K562 (cell line): ENCODE data around the gene EMP2. TPM values are rescaled to one million over a fixed set of nuclear protein-coding genes. Genes with fewer than 3 reads are reported as not detected.
A peak's percentile ranks its signal among the peaks of the same experiment; 100 is the strongest.

Experiments
- ATAC-seq: fragments of 200-7000 bp; cut with Tn5 transposase; 3 replicates; pipeline ENCODE4 v1.9.1; 2020; ENCODE audit warnings: moderate library complexity
- BruUV-seq: library from RNA; stranded (reverse); fragments of 400-500 nt; replicated peaks from 2 replicates; lab custom pipeline; 2021; lab: Mats Ljungman, UMichigan
- CTCF ChIA-PET: fragments of 300-600 bp; formaldehyde crosslinking; extraction: SDS; loops from one replicate; lab custom pipeline; 2021; ENCODE audit warnings: low intra/inter-chr PET ratio; lab: Yijun Ruan, JAX
- POLR2A ChIA-PET: fragments of 300-600, 350-650 bp; sonication (Branson Sonifier 250); formaldehyde crosslinking; extraction: SDS; loops from one replicate; lab custom pipeline; 2021; ENCODE audit warnings: antibody characterized with exemption, inconsistent platforms; lab: Yijun Ruan, JAX
- DNase-seq, 4 experiments: peaks; one replicate each; pipeline versions ENCODE4 v3.0.0 to v3.0.0-alpha.2; 2011 to 2018; ENCODE audit warnings: low spot score in 3 of 4, mixed read lengths in 3 of 4; ENCODE audit errors: extremely low read depth in 1 of 4
- FAIRE-seq: peaks from 2 replicates; lab custom pipeline; 2011; peaks lifted over from hg19 to GRCh38; lab: Jason Lieb, UNC
- H2AFZ ChIP-seq: 2 replicates; pipeline ENCODE4 v1.6.0; 2011; ENCODE audit warnings: low read depth, low read length, control low read depth, inconsistent platforms
- H3K27ac ChIP-seq: fragments of 200-600 bp; 3 replicates; pipeline ENCODE4 v1.8.0; 2011; ENCODE audit warnings: low read depth, mild to moderate bottlenecking, control low read depth, inconsistent platforms, low read length, moderate library complexity, mixed read lengths; ENCODE audit errors: extremely low read depth
- H3K27me3 ChIP-seq, 2 experiments: fragments of 300-600 bp in 1 of 2; 2 replicates in 1 of 2; 3 replicates in 1 of 2; pipeline versions ENCODE4 v1.6.0 to v1.8.0; 2011; ENCODE audit warnings: inconsistent platforms in 2 of 2, low read length in 2 of 2, mild to moderate bottlenecking in 1 of 2, mixed read lengths in 1 of 2, moderate library complexity in 1 of 2; ENCODE audit not compliant: control insufficient read depth in 2 of 2, insufficient read depth in 2 of 2
- H3K36me3 ChIP-seq: fragments of 300-600 bp; 3 replicates; pipeline ENCODE4 v1.8.0; 2011; ENCODE audit warnings: mild to moderate bottlenecking, low read length, inconsistent platforms; ENCODE audit not compliant: control insufficient read depth, insufficient read depth
- H3K4me1 ChIP-seq, 2 experiments: fragments of 200-600 bp in 1 of 2; replicated peaks in 1 of 2; 2 replicates in 1 of 2; 3 replicates in 1 of 2; pipeline versions ENCODE4 v1.5.1 to v1.8.0; 2011; ENCODE audit warnings: inconsistent platforms in 2 of 2, low read length in 2 of 2, mild to moderate bottlenecking in 1 of 2, mixed read lengths in 1 of 2, moderate library complexity in 1 of 2; ENCODE audit not compliant: control insufficient read depth in 2 of 2, insufficient read depth in 2 of 2
- H3K4me2 ChIP-seq: 2 replicates; pipeline ENCODE4 v1.6.1; 2011; ENCODE audit warnings: low read length, control low read depth, inconsistent platforms, mixed read lengths; ENCODE audit not compliant: insufficient read depth
- H3K4me3 ChIP-seq: fragments of 200-600 bp; sonication (generic), shearing (Covaris generic); 2 replicates; pipeline ENCODE4 v1.5.1; 2016; ENCODE audit warnings: control low read depth, inconsistent platforms
- H3K79me2 ChIP-seq: fragments of 200-600 bp; 3 replicates; pipeline ENCODE4 v1.8.0; 2011; ENCODE audit warnings: low read length, inconsistent platforms; ENCODE audit not compliant: control insufficient read depth, insufficient read depth
- H3K9ac ChIP-seq, 2 experiments: 2 replicates each; pipeline versions ENCODE4 v1.6.0 to v1.6.1; 2011; ENCODE audit warnings: low read depth in 2 of 2, low read length in 2 of 2, control low read depth in 1 of 2, inconsistent platforms in 1 of 2, mild to moderate bottlenecking in 1 of 2, mixed read lengths in 1 of 2; ENCODE audit not compliant: insufficient read depth in 1 of 2
- H3K9me1 ChIP-seq: one replicate; pipeline ENCODE4 v1.6.0; 2011; ENCODE audit warnings: inconsistent platforms, mild to moderate bottlenecking, low read length, moderate library complexity; ENCODE audit not compliant: control insufficient read depth, insufficient read depth
- H3K9me3 ChIP-seq: replicated peaks from 2 replicates; pipeline ENCODE4 v1.5.1; 2011; ENCODE audit warnings: low read depth, low read length, inconsistent platforms; ENCODE audit not compliant: control insufficient read depth, insufficient read depth
- H4K20me1 ChIP-seq: replicated peaks from 2 replicates; pipeline ENCODE4 v1.6.1; 2011; ENCODE audit warnings: low read length, inconsistent platforms, mixed read lengths; ENCODE audit not compliant: control insufficient read depth, insufficient read depth
- RAD21 ChIP-seq, 2 experiments: fragments of 250-450 bp in 1 of 2; fragments of 450-650 bp in 1 of 2; sonication (Bioruptor Pico) in 1 of 2; formaldehyde crosslinking in 1 of 2; IDR thresholded peaks in 1 of 2; conservative IDR thresholded peaks in 1 of 2; 2 replicates each; pipeline versions ENCODE4 v1.4.0 to v1.8.0; 2020 to 2022; ENCODE audit warnings: mild to moderate bottlenecking in 2 of 2, moderate library complexity in 1 of 2
- SRSF1 ChIP-seq: fragments of 200-400 bp; formaldehyde crosslinking; IDR thresholded peaks from 2 replicates; pipeline ENCODE4 v1.6.1; 2017; ENCODE audit warnings: mild to moderate bottlenecking, low read depth, low read length, moderate library complexity
- WGBS: fragments of 100-300 bp; shearing (Covaris generic); methylation state at CpG from one replicate; pipeline ENCODE4 v1.1.6; 2016; ENCODE audit warnings: low coverage, mixed read lengths; ENCODE audit not compliant: insufficient coverage; ENCODE audit errors: missing lambda C conversion rate; 5-methylcytosine and 5-hydroxymethylcytosine counted together
- in situ Hi-C: fragments of 300-500 bp; cut with MboI; formaldehyde crosslinking; loops from 4 replicates; pipeline ENCODE4 v1.15.0; 2018; ENCODE audit warnings: inconsistent platforms, mixed read lengths
- intact Hi-C: fragments of 100-400 bp; cut with micrococcal nuclease; formaldehyde crosslinking; loops from 2 replicates; pipeline ENCODE4 v1.14.2; 2022
- polyA plus RNA-seq, 8 experiments: library from polyadenylated mRNA; depleted of rRNA in 4 of 8; stranded (reverse) in 5 of 8; unstranded in 3 of 8; fragments of >200 nt; fragmentation: Nextera tagmentation in 2 of 8; fragmentation: Illumina TruSeq in 1 of 8; extraction: Ambion mirVana in 2 of 8; extraction: Trizol in 1 of 8; gene quantifications; 2 replicates each; pipeline versions ENCODE4 v1.2.1 to v1.2.3, GENCODE V29; 2011 to 2014; ENCODE audit warnings: inconsistent platforms in 1 of 8, missing spikeins in 1 of 8
- total RNA-seq, 7 experiments: library from RNA; depleted of rRNA in 6 of 7; stranded (reverse); fragments of >200 nt in 6 of 7; fragmentation: Illumina TruSeq in 2 of 7; extraction: Trizol in 2 of 7; gene quantifications; 2 replicates each; pipeline versions ENCODE4 v1.2.1 to v1.2.3, GENCODE V29; 2011 to 2021; ENCODE audit warnings: low replicate concordance in 1 of 7
- TF ChIP-seq, protein P1 (sequence below): fragments of 450-650 bp; formaldehyde crosslinking; IDR thresholded peaks from 2 replicates; pipeline ENCODE4 v1.4.0; 2020; ENCODE audit warnings: mild to moderate bottlenecking, moderate library complexity
- TF ChIP-seq, protein P2 (sequence below), 2 experiments: fragments of 450-650 bp; formaldehyde crosslinking in 1 of 2; IDR thresholded peaks; 2 replicates each; pipeline versions ENCODE4 v1.4.0 to v1.6.1; 2014 to 2020; ENCODE audit warnings: mild to moderate bottlenecking in 2 of 2, borderline replicate concordance in 1 of 2, low read depth in 1 of 2
- TF ChIP-seq, protein P3 (sequence below): fragments of 450-650 bp; IDR thresholded peaks from 2 replicates; pipeline ENCODE4 v1.6.1; 2016; ENCODE audit warnings: mild to moderate bottlenecking

Gene EMP2
- total and polyA plus RNA-seq, 9 of the 15 experiments (the other 6 are each of a cell fraction or from before 2014, with no cell fraction given): 0.73 to 6.2 (median 3.1) TPM

DNA sequence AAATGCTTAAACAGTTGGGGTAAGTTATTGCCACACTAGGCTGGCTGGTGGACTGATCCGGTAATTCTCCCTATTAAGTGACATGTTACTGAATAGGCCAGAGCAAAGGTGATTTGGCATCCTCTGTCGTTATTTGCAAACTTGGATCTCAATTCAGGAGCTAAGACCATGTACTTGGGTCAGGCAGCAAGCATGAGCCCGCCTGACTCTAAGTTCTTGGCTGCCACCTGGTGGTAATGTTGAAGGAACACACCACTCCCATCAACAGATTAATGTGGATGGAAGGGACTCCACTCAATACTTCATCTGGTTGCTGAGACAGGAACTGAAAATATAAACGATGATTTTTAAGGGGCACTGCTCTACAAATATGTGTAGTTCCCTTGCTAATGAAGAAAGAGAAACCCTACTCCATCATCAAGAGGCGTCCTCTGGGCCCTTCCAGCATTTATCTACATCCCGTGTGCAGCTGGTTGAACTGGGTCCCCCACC, 70.8 kb downstream of the EMP2 start:
- Histone ChIP-seq H3K27me3 (no peaks in the 10 kb centered on the region; a peak in 1 of 5 replicates), H3K4me1 (peaks cover 0 to 4% of the 10 kb centered on the region in 2 experiments; a peak in 1 of 5 replicates), H4K20me1 (no peaks in the 10 kb centered on the region), H3K9me1 (no peaks in the 10 kb centered on the region), H3K79me2 (no peaks in the 10 kb centered on the region), H3K9ac (no peak overlapping the region), H3K36me3 (no peaks in the 10 kb centered on the region), H3K27ac (no peak overlapping the region), H3K4me3 (no peak overlapping the region), H3K9me3 (no peaks in the 10 kb centered on the region), H2AFZ (peak overlapping the region; percentile 30), H3K4me2 (no peak overlapping the region)
- FAIRE-seq: peak; percentile 96
- POLR2A ChIA-PET: interaction anchor here (0.6 to 1.0 kb wide), 6 partner anchors 15 to 1550 kb away, joined by 3 to 4 read pairs (median 3); no protein-coding TSS in a partner anchor
- in situ Hi-C loops (loop anchor here (5.0 kb wide), 3 partner anchors 197 to 252 kb away; no protein-coding TSS in a partner anchor), intact Hi-C loops (loop anchor here (1.0 to 5.0 kb wide), 3 partner anchors 122 to 253 kb away; partner anchors contain the start of gene ATF7IP2)
- no TSS peak for BruUV-seq
- ATAC-seq: peak; percentile 100
- DNase-seq: peak; percentile 77 to 91 (median 81)
- CTCF ChIA-PET: interaction anchor here (0.6 to 3.9 kb wide), 7 partner anchors 195 to 1389 kb away, joined by 3 to 29 read pairs (median 4); no protein-coding TSS in a partner anchor
- 18% methylated on average over 6 of the region's 6 CpGs for WGBS
- TF ChIP-seq RAD21 (CRISPR knock-in tag; conservative IDR thresholded peaks at IDR 0.05 in 1 of 2, IDR thresholded peaks at IDR 0.05 in 1 of 2) (peak; percentile 95 to 99), SRSF1 (no peak)
- TF ChIP-seq, protein P1, sequence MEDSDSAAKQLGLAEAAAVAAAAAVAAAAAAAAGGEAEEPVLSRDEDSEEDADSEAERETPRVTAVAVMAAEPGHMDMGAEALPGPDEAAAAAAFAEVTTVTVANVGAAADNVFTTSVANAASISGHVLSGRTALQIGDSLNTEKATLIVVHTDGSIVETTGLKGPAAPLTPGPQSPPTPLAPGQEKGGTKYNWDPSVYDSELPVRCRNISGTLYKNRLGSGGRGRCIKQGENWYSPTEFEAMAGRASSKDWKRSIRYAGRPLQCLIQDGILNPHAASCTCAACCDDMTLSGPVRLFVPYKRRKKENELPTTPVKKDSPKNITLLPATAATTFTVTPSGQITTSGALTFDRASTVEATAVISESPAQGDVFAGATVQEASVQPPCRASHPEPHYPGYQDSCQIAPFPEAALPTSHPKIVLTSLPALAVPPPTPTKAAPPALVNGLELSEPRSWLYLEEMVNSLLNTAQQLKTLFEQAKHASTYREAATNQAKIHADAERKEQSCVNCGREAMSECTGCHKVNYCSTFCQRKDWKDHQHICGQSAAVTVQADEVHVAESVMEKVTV (CRISPR knock-in tag): peak; percentile 93
- TF ChIP-seq, protein P2, sequence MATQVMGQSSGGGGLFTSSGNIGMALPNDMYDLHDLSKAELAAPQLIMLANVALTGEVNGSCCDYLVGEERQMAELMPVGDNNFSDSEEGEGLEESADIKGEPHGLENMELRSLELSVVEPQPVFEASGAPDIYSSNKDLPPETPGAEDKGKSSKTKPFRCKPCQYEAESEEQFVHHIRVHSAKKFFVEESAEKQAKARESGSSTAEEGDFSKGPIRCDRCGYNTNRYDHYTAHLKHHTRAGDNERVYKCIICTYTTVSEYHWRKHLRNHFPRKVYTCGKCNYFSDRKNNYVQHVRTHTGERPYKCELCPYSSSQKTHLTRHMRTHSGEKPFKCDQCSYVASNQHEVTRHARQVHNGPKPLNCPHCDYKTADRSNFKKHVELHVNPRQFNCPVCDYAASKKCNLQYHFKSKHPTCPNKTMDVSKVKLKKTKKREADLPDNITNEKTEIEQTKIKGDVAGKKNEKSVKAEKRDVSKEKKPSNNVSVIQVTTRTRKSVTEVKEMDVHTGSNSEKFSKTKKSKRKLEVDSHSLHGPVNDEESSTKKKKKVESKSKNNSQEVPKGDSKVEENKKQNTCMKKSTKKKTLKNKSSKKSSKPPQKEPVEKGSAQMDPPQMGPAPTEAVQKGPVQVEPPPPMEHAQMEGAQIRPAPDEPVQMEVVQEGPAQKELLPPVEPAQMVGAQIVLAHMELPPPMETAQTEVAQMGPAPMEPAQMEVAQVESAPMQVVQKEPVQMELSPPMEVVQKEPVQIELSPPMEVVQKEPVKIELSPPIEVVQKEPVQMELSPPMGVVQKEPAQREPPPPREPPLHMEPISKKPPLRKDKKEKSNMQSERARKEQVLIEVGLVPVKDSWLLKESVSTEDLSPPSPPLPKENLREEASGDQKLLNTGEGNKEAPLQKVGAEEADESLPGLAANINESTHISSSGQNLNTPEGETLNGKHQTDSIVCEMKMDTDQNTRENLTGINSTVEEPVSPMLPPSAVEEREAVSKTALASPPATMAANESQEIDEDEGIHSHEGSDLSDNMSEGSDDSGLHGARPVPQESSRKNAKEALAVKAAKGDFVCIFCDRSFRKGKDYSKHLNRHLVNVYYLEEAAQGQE (IDR thresholded peaks at IDR 0.05; ENCODE audit: borderline replicate concordance): peak; percentile 96
- TF ChIP-seq, protein P2 (CRISPR knock-in tag; IDR thresholded peaks at IDR 0.05; ENCODE audit: low read depth): no peak
- TF ChIP-seq, protein P3, sequence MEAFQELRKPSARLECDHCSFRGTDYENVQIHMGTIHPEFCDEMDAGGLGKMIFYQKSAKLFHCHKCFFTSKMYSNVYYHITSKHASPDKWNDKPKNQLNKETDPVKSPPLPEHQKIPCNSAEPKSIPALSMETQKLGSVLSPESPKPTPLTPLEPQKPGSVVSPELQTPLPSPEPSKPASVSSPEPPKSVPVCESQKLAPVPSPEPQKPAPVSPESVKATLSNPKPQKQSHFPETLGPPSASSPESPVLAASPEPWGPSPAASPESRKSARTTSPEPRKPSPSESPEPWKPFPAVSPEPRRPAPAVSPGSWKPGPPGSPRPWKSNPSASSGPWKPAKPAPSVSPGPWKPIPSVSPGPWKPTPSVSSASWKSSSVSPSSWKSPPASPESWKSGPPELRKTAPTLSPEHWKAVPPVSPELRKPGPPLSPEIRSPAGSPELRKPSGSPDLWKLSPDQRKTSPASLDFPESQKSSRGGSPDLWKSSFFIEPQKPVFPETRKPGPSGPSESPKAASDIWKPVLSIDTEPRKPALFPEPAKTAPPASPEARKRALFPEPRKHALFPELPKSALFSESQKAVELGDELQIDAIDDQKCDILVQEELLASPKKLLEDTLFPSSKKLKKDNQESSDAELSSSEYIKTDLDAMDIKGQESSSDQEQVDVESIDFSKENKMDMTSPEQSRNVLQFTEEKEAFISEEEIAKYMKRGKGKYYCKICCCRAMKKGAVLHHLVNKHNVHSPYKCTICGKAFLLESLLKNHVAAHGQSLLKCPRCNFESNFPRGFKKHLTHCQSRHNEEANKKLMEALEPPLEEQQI: peak; percentile 59; the same call in 1 of the 2 replicates
